HepG2 (cell line): Measurements from ENCODE around the gene LRBA. TPM values are rescaled to one million over a fixed set of nuclear protein-coding genes. Genes with fewer than 3 reads are reported as not detected.

ENCODE experiments used
- ATAC-seq: fragments of 200-7000 bp; cut with Tn5 transposase; 3 replicates; pipeline ENCODE4 v1.9.1; 2020; ENCODE audit warnings: mild to moderate bottlenecking, moderate library complexity
- BruUV-seq: library from RNA; stranded (reverse); fragments of 400-500 nt; replicated peaks from 2 replicates; lab custom pipeline; 2021; lab: Mats Ljungman, UMichigan
- CTCF ChIA-PET: fragments of 300-600 bp; formaldehyde crosslinking; extraction: SDS; loops from one replicate; lab custom pipeline; 2021; ENCODE audit warnings: low total read pairs, inconsistent platforms, low intra/inter-chr PET ratio; lab: Yijun Ruan, JAX
- POLR2A ChIA-PET: fragments of 350-600 bp; sonication (Branson Sonifier 250); formaldehyde crosslinking; loops from one replicate; lab custom pipeline; 2020; ENCODE audit warnings: antibody characterized with exemption, inconsistent platforms; lab: Yijun Ruan, JAX
- DNase-seq: peaks from one replicate; pipeline ENCODE4 v3.0.0-alpha.2; 2015; ENCODE audit warnings: low spot score
- FAIRE-seq: peaks from 3 replicates; lab custom pipeline; 2011; peaks lifted over from hg19 to GRCh38; lab: Jason Lieb, UNC
- H2AFZ ChIP-seq: one replicate; pipeline ENCODE4 v1.6.1; 2011; ENCODE audit warnings: low read length, inconsistent platforms
- H3K27ac ChIP-seq: fragments of 300-600 bp; 3 replicates; pipeline ENCODE4 v1.8.0; 2011; ENCODE audit warnings: mixed run types, mild to moderate bottlenecking, mixed read lengths, low read length, inconsistent platforms; ENCODE audit not compliant: insufficient read depth; ENCODE audit errors: extremely low read length
- H3K27me3 ChIP-seq, 2 experiments: fragments of 200-600 bp in 1 of 2; 2 replicates in 1 of 2; 3 replicates in 1 of 2; pipeline versions ENCODE4 v1.6.0 to v1.8.0; 2011; ENCODE audit warnings: low read length in 2 of 2, mild to moderate bottlenecking in 2 of 2, moderate library complexity in 2 of 2, inconsistent platforms in 1 of 2; ENCODE audit not compliant: insufficient read depth in 2 of 2, control insufficient read depth in 1 of 2
- H3K36me3 ChIP-seq, 2 experiments: fragments of 200-600 bp in 1 of 2; replicated peaks in 1 of 2; 2 replicates in 1 of 2; 3 replicates in 1 of 2; pipeline versions ENCODE4 v1.5.1 to v1.8.0; 2011; ENCODE audit warnings: low read length in 2 of 2, inconsistent platforms in 1 of 2; ENCODE audit not compliant: insufficient read depth in 2 of 2, control insufficient read depth in 1 of 2
- H3K4me1 ChIP-seq: 2 replicates; pipeline ENCODE4 v1.5.1; 2012; ENCODE audit warnings: low read length, inconsistent platforms; ENCODE audit not compliant: insufficient read depth
- H3K4me2 ChIP-seq: 2 replicates; pipeline ENCODE4 v1.6.0; 2011; ENCODE audit warnings: low read depth, low read length, inconsistent platforms
- H3K4me3 ChIP-seq, 3 experiments: fragments of 200-600 bp in 1 of 3; sonication (generic), shearing (Covaris generic) in 1 of 3; replicated peaks in 1 of 3; 2 replicates each; pipeline ENCODE4 v1.5.1; 2011 to 2016; ENCODE audit warnings: low read length in 3 of 3, inconsistent platforms in 2 of 3, low read depth in 2 of 3, mild to moderate bottlenecking in 2 of 3, control low read depth in 1 of 3, mixed read lengths in 1 of 3; ENCODE audit not compliant: insufficient read depth in 1 of 3
- H3K79me2 ChIP-seq: one replicate; pipeline ENCODE4 v1.6.1; 2011; ENCODE audit warnings: low read length, inconsistent platforms; ENCODE audit not compliant: insufficient read depth
- H3K9ac ChIP-seq: 2 replicates; pipeline ENCODE4 v1.6.0; 2011; ENCODE audit warnings: mild to moderate bottlenecking, low read depth, low read length, inconsistent platforms; ENCODE audit not compliant: insufficient read depth
- H3K9me3 ChIP-seq: 2 replicates; pipeline ENCODE4 v1.5.1; 2012; ENCODE audit warnings: mild to moderate bottlenecking, low read length
- H4K20me1 ChIP-seq: 2 replicates; pipeline ENCODE4 v1.6.0; 2011; ENCODE audit warnings: inconsistent platforms, mild to moderate bottlenecking, low read length, moderate library complexity; ENCODE audit not compliant: insufficient read depth
- CHD2 ChIP-seq: IDR thresholded peaks from 2 replicates; pipeline ENCODE4 v1.6.1; 2011; ENCODE audit warnings: low read depth, low read length, improper control_type of control experiment
- ERF ChIP-seq: IDR thresholded peaks from 2 replicates; pipeline ENCODE4 v1.6.1; 2018; ENCODE audit warnings: missing biosample characterization, missing genetic modification reagents
- FLYWCH1 ChIP-seq: sonication (generic); formaldehyde crosslinking; IDR thresholded peaks from 2 replicates; pipeline ENCODE4 v1.8.1; 2023; ENCODE audit warnings: mild to moderate bottlenecking, missing genetic modification reagents
- KLF11 ChIP-seq: IDR thresholded peaks from 2 replicates; pipeline ENCODE4 v1.6.1; 2016; ENCODE audit warnings: missing compliant biosample characterization
- TAF1 ChIP-seq: sonication (generic); formaldehyde crosslinking; IDR thresholded peaks from 2 replicates; pipeline ENCODE4 v1.4.0; 2020; ENCODE audit warnings: missing genetic modification reagents
- ZFAT ChIP-seq: sonication (generic); formaldehyde crosslinking; conservative IDR thresholded peaks from 2 replicates; pipeline ENCODE4 v1.8.1; 2023; ENCODE audit warnings: missing genetic modification reagents, inconsistent platforms
- ZNF101 ChIP-seq: sonication (generic); formaldehyde crosslinking; IDR thresholded peaks from 2 replicates; pipeline ENCODE4 v1.4.0; 2020; ENCODE audit warnings: mild to moderate bottlenecking, low read depth, missing genetic modification reagents, borderline replicate concordance
- ZNF501 ChIP-seq: sonication (generic); formaldehyde crosslinking; IDR thresholded peaks from 2 replicates; pipeline ENCODE4 v1.5.1; 2020; ENCODE audit warnings: mild to moderate bottlenecking, moderate library complexity, missing genetic modification reagents
- ZNF557 ChIP-seq: sonication (generic); formaldehyde crosslinking; IDR thresholded peaks from 2 replicates; pipeline ENCODE4 v1.4.0; 2020; ENCODE audit warnings: missing genetic modification reagents
- WGBS: methylation state at CpG from one replicate; pipeline ENCODE4 v1.1.6; 2017; ENCODE audit warnings: low lambda C conversion rate; 5-methylcytosine and 5-hydroxymethylcytosine counted together
- in situ Hi-C: cut with HindIII; loops from 2 replicates; pipeline ENCODE4 v1.10.0; 2017; ENCODE audit warnings: low pct_unique_long_range_greater_than_20kb; ENCODE audit not compliant: extremely low pct_ligation_motif_present
- intact Hi-C: fragments of 100-400 bp; cut with micrococcal nuclease; formaldehyde crosslinking; loops from one replicate; pipeline ENCODE4 v1.10.0; 2022; ENCODE audit not compliant: unreplicated experiment
- polyA plus RNA-seq, 8 experiments: library from polyadenylated mRNA; depleted of rRNA in 3 of 8; stranded (reverse) in 7 of 8; unstranded in 1 of 8; fragments of >200 nt; fragmentation: Illumina TruSeq in 4 of 8; extraction: Trizol in 4 of 8; gene quantifications; 2 replicates each; pipeline versions ENCODE4 v1.2.1 to v1.2.3, GENCODE V29; 2011 to 2016; ENCODE audit warnings: low read depth in 4 of 8, missing spikeins in 1 of 8, mixed read lengths in 1 of 8; ENCODE audit not compliant: insufficient read depth in 1 of 8
- total RNA-seq, 5 experiments: library from RNA; depleted of rRNA; stranded (reverse); fragments of >200 nt; fragmentation: Illumina TruSeq; extraction: Trizol; gene quantifications; 2 replicates each; pipeline ENCODE4 v1.2.3, GENCODE V29; 2016; ENCODE audit warnings: low read depth in 1 of 5
- TF ChIP-seq, protein P1 (sequence below): sonication (generic); formaldehyde crosslinking; IDR thresholded peaks from 2 replicates; pipeline ENCODE4 v1.5.1; 2020; ENCODE audit warnings: missing genetic modification reagents, mild to moderate bottlenecking, borderline replicate concordance
- TF ChIP-seq, protein P2 (sequence below): sonication (generic); formaldehyde crosslinking; IDR thresholded peaks from 2 replicates; pipeline ENCODE4 v1.4.0; 2020; ENCODE audit warnings: missing genetic modification reagents
- TF ChIP-seq, protein P3 (sequence below): sonication (generic); formaldehyde crosslinking; IDR thresholded peaks from 2 replicates; pipeline ENCODE4 v1.5.0; 2020; ENCODE audit warnings: missing genetic modification reagents

LRBA gene
- total and polyA plus RNA-seq, 2 of the 13 experiments (the other 11 are each of a cell fraction or from before 2014, with no cell fraction given): 21.0 to 37.2 TPM

GRCh38 chr4:150318971-150319370 lies 696.1 kb downstream of the LRBA start:
- intact Hi-C loops (no loop called here), in situ Hi-C loops (no loop called here)
- no peak overlapping the region for H3K4me3 ChIP-seq
- TF ChIP-seq ZFAT (CRISPR knock-in tag): no peak
- no peak for TF ChIP-seq TAF1 (CRISPR knock-in tag)
- TF ChIP-seq ZNF501 (CRISPR knock-in tag): no peak
- TF ChIP-seq ZNF101 (CRISPR knock-in tag): no peak
- no peak for TF ChIP-seq ZNF557
- TF ChIP-seq, protein P1, sequence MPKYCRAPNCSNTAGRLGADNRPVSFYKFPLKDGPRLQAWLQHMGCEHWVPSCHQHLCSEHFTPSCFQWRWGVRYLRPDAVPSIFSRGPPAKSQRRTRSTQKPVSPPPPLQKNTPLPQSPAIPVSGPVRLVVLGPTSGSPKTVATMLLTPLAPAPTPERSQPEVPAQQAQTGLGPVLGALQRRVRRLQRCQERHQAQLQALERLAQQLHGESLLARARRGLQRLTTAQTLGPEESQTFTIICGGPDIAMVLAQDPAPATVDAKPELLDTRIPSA (CRISPR knock-in tag): no peak
- TF ChIP-seq, protein P2, sequence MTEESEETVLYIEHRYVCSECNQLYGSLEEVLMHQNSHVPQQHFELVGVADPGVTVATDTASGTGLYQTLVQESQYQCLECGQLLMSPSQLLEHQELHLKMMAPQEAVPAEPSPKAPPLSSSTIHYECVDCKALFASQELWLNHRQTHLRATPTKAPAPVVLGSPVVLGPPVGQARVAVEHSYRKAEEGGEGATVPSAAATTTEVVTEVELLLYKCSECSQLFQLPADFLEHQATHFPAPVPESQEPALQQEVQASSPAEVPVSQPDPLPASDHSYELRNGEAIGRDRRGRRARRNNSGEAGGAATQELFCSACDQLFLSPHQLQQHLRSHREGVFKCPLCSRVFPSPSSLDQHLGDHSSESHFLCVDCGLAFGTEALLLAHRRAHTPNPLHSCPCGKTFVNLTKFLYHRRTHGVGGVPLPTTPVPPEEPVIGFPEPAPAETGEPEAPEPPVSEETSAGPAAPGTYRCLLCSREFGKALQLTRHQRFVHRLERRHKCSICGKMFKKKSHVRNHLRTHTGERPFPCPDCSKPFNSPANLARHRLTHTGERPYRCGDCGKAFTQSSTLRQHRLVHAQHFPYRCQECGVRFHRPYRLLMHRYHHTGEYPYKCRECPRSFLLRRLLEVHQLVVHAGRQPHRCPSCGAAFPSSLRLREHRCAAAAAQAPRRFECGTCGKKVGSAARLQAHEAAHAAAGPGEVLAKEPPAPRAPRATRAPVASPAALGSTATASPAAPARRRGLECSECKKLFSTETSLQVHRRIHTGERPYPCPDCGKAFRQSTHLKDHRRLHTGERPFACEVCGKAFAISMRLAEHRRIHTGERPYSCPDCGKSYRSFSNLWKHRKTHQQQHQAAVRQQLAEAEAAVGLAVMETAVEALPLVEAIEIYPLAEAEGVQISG: no peak
- TF ChIP-seq, protein P3, sequence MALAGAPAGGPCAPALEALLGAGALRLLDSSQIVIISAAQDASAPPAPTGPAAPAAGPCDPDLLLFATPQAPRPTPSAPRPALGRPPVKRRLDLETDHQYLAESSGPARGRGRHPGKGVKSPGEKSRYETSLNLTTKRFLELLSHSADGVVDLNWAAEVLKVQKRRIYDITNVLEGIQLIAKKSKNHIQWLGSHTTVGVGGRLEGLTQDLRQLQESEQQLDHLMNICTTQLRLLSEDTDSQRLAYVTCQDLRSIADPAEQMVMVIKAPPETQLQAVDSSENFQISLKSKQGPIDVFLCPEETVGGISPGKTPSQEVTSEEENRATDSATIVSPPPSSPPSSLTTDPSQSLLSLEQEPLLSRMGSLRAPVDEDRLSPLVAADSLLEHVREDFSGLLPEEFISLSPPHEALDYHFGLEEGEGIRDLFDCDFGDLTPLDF (CRISPR knock-in tag): no peak
- no peak for TF ChIP-seq FLYWCH1 (CRISPR knock-in tag)
- TF ChIP-seq CHD2: no peak
- no peak for TF ChIP-seq ERF
- TF ChIP-seq KLF11 (CRISPR knock-in tag): no peak
- H3K4me1 ChIP-seq: no peaks in the 10 kb centered on the region
- DNase-seq (no peak), ATAC-seq (no peak), FAIRE-seq (no peak)
- no peaks in the 10 kb centered on the region for H4K20me1 ChIP-seq
- no peaks in the 10 kb centered on the region for H3K27me3 ChIP-seq
- POLR2A ChIA-PET: no interaction called here
- H3K36me3 ChIP-seq: peaks cover 0 to 2% of the 10 kb centered on the region in 2 experiments; a peak in 1 of 5 replicates
- CTCF ChIA-PET: no interaction called here
- 80% methylated on average over 3 of the region's 4 CpGs for WGBS
- no peak overlapping the region for H3K9ac ChIP-seq
- no peak overlapping the region for H3K4me2 ChIP-seq
- no peak overlapping the region for H2AFZ ChIP-seq
- no peaks in the 10 kb centered on the region for H3K9me3 ChIP-seq
- BruUV-seq: no TSS peak
- H3K79me2 ChIP-seq: no peaks in the 10 kb centered on the region
- H3K27ac ChIP-seq: no peak overlapping the region
